Prostate gland (tissue), 2 donors: Measurements from ENCODE around the gene ZMIZ1.

ENCODE experiments used
- POLR2A ChIP-seq: fragments of 450-650 bp; IDR thresholded peaks from one replicate; pipeline ENCODE4 v1.6.1; 2016; ENCODE audit warnings: antibody characterized with exemption, mild to moderate bottlenecking
- POLR2AphosphoS5 ChIP-seq: sonication (generic); formaldehyde crosslinking; IDR thresholded peaks from one replicate; pipeline ENCODE4 v1.6.1; 2017; ENCODE audit warnings: antibody characterized with exemption
- TF ChIP-seq, protein P1 (sequence below), 4 experiments: fragments of 200-600 bp in 2 of 4; fragments of 450-650 bp in 2 of 4; sonication (generic) in 2 of 4; IDR thresholded peaks; 1 replicate in 3 of 4; 2 replicates in 1 of 4; pipeline ENCODE4 v1.5.1; 2016 to 2019; ENCODE audit warnings: antibody characterized with exemption in 4 of 4, mild to moderate bottlenecking in 2 of 4, moderate library complexity in 2 of 4

DNA sequence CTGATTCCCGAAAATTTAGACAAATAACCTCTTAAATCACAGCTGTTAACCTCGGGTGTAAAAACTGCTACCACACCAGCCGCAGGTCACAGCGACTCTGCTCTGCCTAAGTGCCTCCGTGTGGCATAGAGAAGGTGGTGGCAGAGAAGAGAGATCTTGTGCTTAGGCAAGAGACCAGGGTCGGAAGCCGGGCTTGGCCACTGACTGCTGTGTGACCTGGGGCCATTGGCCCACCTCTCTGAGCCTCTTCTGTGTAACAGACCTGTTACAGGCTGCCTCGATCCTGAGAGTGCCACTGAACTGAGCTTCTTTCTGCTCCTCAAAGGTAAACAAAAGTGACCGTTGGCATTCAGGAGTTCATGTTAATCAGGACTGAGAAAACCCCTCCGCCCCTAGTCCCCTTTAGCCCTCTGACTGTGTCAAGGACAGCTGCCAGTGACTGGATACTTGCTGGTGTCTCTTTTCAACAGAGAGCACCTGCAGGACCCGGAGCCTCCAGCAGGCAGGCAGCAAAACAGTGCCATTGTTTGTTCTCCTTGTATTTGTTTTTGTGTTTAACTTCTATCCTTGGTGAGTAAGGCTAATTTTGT lies 36.5 kb downstream of the ZMIZ1 start:
- TF ChIP-seq, protein P1, sequence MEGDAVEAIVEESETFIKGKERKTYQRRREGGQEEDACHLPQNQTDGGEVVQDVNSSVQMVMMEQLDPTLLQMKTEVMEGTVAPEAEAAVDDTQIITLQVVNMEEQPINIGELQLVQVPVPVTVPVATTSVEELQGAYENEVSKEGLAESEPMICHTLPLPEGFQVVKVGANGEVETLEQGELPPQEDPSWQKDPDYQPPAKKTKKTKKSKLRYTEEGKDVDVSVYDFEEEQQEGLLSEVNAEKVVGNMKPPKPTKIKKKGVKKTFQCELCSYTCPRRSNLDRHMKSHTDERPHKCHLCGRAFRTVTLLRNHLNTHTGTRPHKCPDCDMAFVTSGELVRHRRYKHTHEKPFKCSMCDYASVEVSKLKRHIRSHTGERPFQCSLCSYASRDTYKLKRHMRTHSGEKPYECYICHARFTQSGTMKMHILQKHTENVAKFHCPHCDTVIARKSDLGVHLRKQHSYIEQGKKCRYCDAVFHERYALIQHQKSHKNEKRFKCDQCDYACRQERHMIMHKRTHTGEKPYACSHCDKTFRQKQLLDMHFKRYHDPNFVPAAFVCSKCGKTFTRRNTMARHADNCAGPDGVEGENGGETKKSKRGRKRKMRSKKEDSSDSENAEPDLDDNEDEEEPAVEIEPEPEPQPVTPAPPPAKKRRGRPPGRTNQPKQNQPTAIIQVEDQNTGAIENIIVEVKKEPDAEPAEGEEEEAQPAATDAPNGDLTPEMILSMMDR (IDR thresholded peaks at IDR 0.05), result peak in 1 of 4 experiments; percentile 35
- no peak for TF ChIP-seq POLR2AphosphoS5
- TF ChIP-seq POLR2A, result no peak
